BJ (cell line): ENCODE results near the gene SNAI3. TPM values are rescaled to one million over a fixed set of nuclear protein-coding genes. Genes with fewer than 3 reads are reported as not detected.
A peak's percentile ranks its signal among the peaks of the same experiment; 100 is the strongest.

Experiments used
- CTCF ChIA-PET: fragments of 350-600 bp; formaldehyde crosslinking; extraction: SDS; loops from one replicate; lab custom pipeline; 2021; ENCODE audit warnings: antibody characterized with exemption, inconsistent platforms; lab: Yijun Ruan, JAX
- POLR2A ChIA-PET: fragments of 300-600 bp; sonication (Branson Sonifier 250); formaldehyde crosslinking; extraction: SDS; loops from one replicate; lab custom pipeline; 2021; ENCODE audit warnings: antibody characterized with exemption; lab: Charles Lee
- DNase-seq: peaks from one replicate; pipeline ENCODE4 v3.0.0-alpha.2; 2011; ENCODE audit warnings: low read depth
- H3K27me3 ChIP-seq: 2 replicates; pipeline ENCODE4 v1.6.0; 2011; ENCODE audit warnings: low read length; ENCODE audit not compliant: control insufficient read depth, insufficient read depth
- H3K36me3 ChIP-seq: 2 replicates; pipeline ENCODE4 v1.5.1; 2011; ENCODE audit warnings: low read length; ENCODE audit not compliant: control insufficient read depth, insufficient read depth
- H3K4me3 ChIP-seq: 2 replicates; pipeline ENCODE4 v1.5.1; 2011; ENCODE audit warnings: low read depth, mild to moderate bottlenecking, control low read depth, low read length
- polyA plus RNA-seq: library from polyadenylated mRNA; depleted of rRNA; stranded (reverse); fragments of >200 nt; gene quantifications from 2 replicates; pipeline ENCODE4 v1.2.3, GENCODE V29; 2011
- TF ChIP-seq, protein P1 (sequence below): IDR thresholded peaks from 2 replicates; pipeline ENCODE4 v1.5.1; 2011; ENCODE audit warnings: low read depth, mild to moderate bottlenecking, control low read depth, inconsistent platforms, low read length, moderate library complexity; ENCODE audit not compliant: insufficient read depth

SNAI3 gene
- polyA plus RNA-seq, 1 experiment: not detected

DNA sequence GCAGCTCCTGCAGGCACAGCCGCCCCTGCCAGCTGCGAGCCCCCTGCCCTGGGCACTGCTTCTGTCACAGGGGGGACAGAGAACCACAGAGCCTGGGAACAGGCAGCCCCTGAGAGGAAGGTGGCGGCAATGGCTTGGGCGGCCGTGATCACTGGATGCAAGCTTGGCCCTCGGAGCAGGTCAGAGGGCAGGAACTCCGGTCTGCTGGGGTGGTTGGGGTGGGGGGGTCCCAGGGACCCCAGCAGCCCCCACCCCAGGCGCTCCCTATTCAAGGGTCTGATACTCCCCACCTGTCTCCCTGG, 33.6 kb downstream of the SNAI3 start:
- Histone ChIP-seq H3K27me3 (no peaks in the 10 kb centered on the region), H3K4me3 (no peak overlapping the region), H3K36me3 (peaks cover 6% of the 10 kb centered on the region)
- POLR2A ChIA-PET: no interaction called here
- TF ChIP-seq, protein P1, sequence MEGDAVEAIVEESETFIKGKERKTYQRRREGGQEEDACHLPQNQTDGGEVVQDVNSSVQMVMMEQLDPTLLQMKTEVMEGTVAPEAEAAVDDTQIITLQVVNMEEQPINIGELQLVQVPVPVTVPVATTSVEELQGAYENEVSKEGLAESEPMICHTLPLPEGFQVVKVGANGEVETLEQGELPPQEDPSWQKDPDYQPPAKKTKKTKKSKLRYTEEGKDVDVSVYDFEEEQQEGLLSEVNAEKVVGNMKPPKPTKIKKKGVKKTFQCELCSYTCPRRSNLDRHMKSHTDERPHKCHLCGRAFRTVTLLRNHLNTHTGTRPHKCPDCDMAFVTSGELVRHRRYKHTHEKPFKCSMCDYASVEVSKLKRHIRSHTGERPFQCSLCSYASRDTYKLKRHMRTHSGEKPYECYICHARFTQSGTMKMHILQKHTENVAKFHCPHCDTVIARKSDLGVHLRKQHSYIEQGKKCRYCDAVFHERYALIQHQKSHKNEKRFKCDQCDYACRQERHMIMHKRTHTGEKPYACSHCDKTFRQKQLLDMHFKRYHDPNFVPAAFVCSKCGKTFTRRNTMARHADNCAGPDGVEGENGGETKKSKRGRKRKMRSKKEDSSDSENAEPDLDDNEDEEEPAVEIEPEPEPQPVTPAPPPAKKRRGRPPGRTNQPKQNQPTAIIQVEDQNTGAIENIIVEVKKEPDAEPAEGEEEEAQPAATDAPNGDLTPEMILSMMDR: no peak
- CTCF ChIA-PET: no interaction called here
- DNase-seq: no peak

DNA sequence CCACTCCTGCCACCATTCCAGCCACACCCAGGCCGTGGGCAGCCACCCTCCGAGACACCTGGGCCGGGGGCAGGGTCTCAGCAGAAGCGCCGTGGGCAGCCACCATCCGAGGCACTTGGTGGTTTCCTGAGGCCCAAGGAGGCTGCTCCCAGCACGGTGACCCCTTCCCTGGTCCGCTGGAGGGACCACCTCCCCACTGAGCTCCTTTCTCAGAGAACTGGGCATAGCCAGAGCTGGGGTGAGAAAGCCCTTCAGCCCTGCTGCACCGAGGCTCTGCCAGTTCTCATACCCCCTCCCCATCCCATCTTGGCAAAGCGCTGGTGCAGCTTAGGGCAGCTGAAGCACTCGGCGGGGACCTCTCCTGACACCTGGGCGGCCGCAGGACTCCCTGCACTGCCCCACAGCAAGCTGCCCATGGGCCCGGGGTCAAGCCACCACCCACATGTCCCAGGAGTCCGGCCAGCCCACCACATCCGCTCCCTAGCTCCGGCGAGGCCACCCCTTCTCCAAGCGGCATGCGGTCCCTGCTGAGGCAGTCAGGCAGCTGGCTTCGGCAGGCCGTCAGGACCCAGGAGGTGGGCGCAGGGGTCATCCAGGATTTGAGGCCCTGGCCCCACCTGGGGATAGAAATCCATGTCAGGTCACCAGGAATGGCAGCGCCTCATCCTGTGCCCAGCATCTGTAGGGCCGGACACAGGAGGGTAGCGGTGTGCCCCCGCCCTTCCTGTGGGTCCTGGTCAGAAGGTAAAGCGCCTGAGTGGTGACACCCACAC, 34.1 kb downstream of the SNAI3 start:
- no peak for DNase-seq
- ChIA-PET POLR2A (no interaction called here), CTCF (interaction anchor here (0.5 kb wide), 1 partner anchor 12 kb away, joined by 4 read pairs; no protein-coding TSS in a partner anchor)
- Histone ChIP-seq H3K36me3 (peaks cover 6% of the 10 kb centered on the region), H3K27me3 (no peaks in the 10 kb centered on the region), H3K4me3 (no peak overlapping the region)
- TF ChIP-seq, protein P1: no peak

GRCh38 chr16:88651276-88651988, 34.9 kb downstream of the SNAI3 start:
- TF ChIP-seq, protein P1: no peak
- CTCF ChIA-PET: interaction anchor here (0.5 kb wide), 1 partner anchor 13 kb away, joined by 4 read pairs; no protein-coding TSS in a partner anchor
- peaks cover 6% of the 10 kb centered on the region for H3K36me3 ChIP-seq
- POLR2A ChIA-PET: no interaction called here
- H3K27me3 ChIP-seq: no peaks in the 10 kb centered on the region
- DNase-seq: no peak
- H3K4me3 ChIP-seq: peak overlapping the region; percentile 86

DNA sequence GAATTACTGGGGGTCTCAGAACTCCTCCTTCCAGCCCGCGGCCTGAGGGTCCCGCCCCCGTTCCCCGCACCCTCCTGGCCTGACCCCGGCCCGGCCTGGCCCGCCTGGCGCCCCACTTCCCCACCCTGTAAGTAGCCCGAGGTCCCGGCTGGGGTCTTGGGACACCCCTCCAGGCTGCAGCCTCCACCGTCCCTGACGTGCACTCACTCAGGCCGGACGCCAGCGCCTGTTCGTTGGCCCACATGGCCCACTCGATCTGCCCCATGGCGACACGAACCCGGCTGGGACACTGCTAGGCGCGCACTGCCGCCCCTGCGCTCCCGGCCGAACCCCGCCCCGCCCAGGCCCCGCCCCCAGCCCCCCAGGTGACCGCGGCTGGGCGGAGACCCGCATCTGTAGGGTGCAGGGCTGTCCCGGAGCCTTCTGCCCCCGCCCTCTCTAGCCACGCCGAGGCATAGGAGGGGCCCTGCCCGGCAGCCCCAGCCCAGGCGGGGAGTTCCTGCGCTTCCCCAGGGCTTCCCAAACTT, 35.5 kb downstream of the SNAI3 start, which contains the start of gene CYBA:
Gene CYBA, minus strand, starts transcription at position 305 of the 527 bp plus-strand sequence. Its CDS starts 40 bp downstream, at position 265.
- H3K36me3 ChIP-seq: peaks cover 6% of the 10 kb centered on the region
- TF ChIP-seq, protein P1: no peak
- peak within 1 kb of the TSS; percentile 86 for H3K4me3 ChIP-seq
- CTCF ChIA-PET: no interaction called here
- POLR2A ChIA-PET: no interaction called here
- no peak for DNase-seq
- no peaks in the 10 kb centered on the region for H3K27me3 ChIP-seq
